NOMO-1 treated with DMSO at 0.1 percent for 48 hours (cell line): ENCODE measurements around the gene GSTM2.
"Not testable (repeated sequence)": the region's sequence is repeated elsewhere in the genome, so short reads cannot be mapped to it uniquely, and the experiment has no call there.

Source experiments
- DNase-seq: peaks from one replicate; lab custom pipeline; 2025; ENCODE audit not compliant: unreplicated experiment; lab: John Stamatoyannopoulos, UW

GSTM2 gene

DNA sequence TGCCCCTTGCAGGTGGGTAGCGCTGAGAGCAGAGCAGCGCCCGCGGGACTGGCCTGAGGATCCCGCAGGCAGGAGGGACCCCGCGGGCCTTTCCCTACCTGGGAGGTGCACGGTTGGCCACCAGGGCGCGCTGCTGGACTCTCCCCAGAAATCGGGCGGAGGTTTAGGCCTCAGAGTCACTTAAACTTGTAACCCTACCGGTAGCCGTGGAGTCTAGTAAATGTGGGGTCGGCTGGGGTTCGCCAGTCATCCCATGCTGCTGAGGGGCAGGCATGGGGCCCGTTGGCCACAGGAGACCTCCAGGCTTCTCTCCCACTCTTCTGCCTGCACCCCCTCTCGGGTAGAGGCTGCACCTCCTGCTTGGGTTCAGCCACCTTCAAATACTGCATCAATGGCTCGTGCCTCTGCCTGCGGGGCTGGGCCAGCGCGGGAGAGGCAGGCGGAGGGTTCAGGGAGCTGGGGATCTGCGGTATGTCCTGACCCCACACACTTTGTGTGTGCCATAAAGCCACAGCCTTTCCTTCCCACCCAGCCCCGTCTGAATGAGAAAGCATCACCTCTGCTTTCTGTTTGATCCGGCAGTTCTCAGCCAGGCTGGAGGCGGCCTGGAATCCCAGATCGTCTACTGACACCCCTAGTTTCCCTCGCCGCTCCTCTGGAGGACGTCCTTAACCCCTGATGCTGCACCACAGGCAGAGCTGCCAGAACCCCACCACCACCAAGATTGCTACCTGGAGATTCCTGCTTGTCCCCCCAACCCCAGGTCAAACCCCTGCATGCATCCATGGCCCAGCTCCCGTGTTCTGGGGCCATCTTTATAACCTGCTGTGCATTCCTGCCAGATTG lies 24.2 kb upstream of the GSTM2 start:
- DNase-seq: peak; percentile 72

DNA sequence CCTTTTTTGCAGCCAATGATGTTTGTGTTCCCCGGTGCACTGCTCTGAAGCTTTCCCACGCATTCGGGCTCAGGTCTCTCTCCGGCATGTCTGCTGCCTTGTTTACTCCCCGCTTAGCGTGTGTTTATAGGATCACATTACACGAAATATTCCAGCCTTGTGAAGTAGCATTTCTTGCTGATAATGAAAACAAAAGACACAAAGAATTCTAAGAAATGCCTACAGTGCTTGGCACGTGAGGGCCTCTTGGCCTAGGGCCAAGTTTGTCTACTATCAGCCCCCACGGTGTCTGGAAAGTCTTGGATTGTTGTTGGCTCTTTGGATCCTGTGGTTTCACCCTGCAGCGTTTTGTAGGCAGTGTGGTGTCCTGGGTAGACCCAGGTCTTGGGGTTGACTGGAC lies 23.2 kb upstream of the GSTM2 start:
- no peak for DNase-seq

DNA sequence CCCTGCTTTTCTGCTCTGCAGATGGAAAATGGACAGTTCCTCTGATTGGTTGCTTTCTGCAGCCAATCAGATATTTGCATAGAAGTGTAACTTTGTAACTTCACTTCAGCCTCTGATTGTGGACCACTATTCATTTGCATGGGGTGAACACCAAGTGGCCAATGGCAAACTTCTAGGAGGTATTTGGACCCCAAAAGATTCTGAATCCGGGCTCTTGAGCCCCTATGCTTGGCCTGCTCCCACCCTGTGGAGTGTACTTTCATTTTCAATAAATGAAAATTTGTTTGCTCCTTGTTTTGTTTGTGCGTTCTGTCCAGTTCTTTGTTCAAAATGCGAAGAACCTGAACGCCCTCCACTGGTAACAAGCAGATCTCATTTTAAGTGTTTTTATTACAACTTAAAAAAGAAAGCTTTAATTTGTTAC lies 18.4 kb upstream of the GSTM2 start:
- DNase-seq: no peak

DNA sequence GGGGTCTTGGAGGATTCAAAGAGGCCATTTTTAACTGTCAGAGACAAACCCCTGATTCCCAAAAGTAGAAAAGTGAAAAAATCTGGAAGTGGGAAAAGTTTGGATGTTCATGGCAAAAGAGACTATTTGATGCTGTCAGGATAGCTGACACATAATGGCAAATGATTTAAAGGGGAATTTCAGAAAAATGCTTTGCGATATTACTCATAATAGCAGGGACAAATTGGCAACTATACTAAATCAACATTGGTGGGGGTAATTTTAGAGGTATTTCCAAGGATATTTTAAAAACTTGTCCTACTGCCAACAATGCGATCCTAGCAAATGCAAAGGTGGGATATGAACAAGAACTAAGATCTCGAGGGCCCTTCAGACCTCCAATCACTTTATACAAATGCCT lies 17.2 kb upstream of the GSTM2 start:
- DNase-seq: no peak

DNA sequence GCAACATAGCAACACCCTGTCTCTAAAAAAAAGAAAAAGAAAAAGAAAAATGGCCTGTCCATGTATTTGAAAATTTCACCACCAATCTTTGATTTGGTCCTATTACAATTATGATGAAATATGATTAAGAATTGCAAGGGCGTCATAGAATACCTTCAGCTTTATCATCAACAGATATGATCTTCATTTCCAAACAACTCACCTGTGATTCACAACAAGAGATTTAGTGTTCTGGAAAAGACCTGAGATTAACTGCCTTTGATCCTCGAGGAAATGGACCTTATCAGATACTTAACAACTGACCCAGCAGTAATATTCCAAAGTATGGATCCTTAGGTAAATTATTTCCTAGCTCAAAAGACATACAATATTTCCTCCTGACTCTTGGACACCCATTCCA lies 15.5 kb upstream of the GSTM2 start:
- no peak for DNase-seq

DNA sequence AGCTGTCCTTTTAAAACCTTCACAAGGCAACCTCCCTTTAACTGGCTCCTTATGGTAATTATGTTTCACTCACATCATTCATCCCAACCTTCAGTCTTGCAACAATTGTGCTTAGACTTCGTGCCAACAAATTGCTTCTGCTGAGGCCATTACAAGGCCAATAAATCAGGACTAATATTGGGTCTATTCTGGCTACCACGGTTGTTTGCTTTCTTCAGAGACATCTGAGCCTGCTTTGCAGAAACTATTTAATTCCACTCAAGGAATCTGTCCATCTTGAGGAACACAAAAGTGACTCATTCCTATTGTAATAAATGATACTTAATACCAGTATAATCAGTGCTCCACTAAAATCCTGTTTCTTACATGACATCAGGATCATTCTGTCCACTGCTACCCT lies 14.6 kb upstream of the GSTM2 start:
- no peak for DNase-seq

DNA sequence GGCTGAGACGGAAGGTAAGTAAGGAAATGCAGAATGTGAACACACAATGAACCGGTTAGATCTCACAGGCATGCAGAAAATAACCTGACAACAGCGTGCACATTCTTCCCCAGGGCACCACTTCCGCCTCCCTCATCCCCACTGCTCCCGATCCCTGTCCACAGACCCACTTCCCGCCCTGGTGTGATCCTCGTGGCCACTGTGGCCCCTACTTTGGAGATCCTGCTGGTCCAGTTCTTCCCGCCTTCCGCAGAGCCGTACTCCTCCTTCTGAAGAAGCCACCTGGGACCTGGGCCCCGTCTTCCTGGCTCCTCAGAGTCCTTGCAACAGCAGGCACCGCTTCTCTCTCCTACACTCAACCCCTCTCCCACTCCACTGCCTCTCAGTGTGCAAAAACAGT lies 13.3 kb upstream of the GSTM2 start:
- DNase-seq: no peak

DNA sequence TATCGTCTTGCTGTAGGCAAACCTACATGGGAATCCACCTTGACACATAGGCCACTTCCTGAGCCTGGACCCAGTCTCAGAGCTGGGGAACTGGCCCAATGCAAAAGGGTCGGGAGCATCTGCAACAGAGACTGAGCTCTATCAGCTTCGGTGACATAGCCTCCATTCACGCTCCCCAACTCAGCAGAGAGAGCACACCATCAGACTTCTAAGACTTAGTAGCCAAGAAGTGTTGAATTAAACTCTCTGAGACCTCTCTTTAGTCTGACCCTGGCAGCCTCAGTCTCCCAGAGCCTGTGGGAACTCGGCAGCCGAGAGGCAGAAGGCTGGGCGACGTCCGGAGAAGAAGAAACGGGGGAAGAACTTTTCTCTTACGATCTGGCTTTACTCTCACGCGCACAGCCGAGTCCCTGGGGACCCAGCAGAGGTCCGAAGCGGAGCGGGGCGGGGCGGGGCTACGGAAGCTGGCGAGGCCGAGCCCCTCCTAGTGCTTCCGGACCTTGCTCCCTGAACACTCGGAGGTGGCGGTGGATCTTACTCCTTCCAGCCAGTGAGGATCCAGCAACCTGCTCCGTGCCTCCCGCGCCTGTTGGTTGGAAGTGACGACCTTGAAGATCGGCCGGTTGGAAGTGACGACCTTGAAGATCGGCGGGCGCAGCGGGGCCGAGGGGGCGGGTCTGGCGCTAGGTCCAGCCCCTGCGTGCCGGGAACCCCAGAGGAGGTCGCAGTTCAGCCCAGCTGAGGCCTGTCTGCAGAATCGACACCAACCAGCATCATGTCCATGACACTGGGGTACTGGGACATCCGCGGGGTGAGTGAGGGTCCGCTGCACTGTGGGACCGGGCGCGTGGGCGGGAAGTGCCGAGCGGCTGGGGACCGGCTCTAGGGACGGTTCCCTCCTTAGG lies 12.0 kb upstream of the GSTM2 start, which contains the start of gene GSTM4:
Gene GSTM4, plus strand, starts transcription at position 485 of the 905 bp plus-strand sequence. Its CDS starts 291 bp downstream, at position 776.
- DNase-seq: peak; percentile 78

DNA sequence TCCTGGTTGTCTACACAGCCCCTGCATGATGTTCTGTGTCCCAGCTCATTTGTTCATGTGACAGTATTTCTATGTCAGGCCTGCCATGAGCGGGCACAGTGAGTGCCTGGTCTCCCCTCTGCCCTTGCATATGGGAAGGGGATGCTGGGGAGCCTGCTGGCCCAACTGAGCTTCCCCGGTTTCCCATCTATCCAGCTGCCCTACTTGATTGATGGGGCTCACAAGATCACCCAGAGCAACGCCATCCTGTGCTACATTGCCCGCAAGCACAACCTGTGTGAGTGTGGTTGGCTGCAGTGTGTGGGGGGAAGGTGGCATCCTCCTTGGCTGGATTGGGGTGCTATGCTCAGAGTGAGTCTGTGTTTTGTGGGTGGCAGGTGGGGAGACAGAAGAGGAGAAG lies 10.5 kb upstream of the GSTM2 start:
- no peak for DNase-seq

DNA sequence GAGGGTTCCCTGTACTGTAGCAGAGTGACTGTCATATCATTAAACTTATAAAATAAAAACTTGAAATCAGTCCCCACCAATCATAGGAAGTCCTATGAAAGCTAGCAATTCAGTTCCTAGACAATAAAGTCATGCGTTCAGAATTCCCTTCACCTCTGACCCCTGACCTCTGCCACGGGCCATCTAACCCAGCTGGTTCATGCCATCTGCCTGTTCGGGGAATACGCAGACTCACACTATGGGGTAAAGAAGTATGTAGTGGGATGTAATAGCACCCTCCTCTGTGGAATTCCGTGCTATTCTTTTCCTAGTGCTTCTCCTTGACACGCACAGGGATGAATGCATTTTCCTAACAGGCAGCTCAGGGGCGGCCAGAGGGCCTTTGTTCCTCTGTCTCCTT lies 9.9 kb upstream of the GSTM2 start:
- no peak for DNase-seq

DNA sequence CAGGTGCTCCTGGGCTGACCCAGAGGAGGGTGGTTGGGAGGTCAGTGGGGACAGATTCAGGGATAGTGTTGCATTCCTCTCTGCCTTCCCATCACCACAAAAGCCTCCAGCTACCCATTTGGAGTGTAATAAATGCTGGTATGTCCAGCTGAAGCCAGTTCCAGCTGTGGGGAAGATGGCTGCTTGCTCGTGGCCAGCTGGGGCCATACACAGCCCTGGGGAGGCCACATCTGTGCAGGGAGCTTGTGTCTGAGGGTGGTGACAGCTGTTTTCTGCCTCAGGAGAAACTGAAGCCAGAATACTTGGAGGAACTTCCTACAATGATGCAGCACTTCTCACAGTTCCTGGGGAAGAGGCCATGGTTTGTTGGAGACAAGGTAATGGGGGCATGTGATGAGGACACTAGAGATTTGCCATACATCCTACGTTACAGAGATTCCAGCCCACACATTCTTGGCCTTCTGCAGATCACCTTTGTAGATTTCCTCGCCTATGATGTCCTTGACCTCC lies 9.3 kb upstream of the GSTM2 start:
- no peak for DNase-seq

DNA sequence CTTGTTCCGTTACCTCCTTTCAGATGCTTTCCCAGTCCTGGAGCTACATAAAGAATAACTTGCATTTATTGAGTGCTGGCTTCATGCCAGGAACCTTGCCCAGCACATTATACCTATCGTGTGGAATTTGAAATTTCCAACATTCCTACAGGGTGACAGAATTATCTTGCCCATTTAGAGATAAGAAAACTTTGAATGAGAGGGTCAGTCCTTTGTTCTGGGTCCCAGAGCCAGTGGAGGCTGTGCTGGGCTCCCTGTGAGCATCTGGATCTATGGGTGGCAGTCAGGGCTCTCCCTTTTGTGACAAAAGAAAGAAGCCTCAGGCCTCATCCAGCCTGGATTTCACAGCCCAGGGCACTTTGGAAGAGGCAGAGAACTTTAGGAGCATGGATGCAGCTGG lies 8.7 kb upstream of the GSTM2 start:
- DNase-seq: no peak

DNA sequence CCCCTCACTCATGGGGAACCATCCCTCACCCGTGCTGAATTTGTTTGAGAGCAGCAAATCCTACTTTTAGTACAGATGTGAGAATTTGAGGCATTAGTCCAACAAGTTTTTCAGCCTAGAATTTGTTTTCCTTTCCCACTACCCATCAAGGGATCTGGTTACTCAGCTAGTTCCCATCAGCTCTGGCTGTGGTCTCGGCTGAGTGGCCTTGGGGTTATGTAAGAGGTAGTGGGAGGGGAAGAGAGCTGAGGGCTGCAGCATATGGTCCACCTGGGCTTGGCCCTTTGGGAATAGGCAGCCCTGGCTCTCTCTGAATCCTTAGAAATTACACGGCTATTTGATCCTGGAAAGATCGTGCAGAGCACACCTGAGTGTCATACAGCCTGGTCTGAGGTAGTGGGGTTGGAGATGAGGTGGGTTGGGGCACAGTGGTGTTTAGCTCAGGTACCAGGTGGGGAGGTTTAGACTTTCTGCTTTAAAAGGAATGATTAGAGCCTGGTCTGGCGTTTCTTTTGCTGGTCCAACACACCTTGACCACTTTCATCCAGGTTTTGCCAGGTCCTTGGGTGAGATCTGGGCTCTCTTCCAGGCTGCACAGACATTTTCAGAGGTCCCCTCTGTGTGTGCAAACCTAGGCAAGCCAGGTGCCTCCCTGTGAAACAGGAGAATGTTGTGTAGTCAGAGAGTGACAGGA lies 7.7 kb upstream of the GSTM2 start:
- DNase-seq: peak; percentile 20

DNA sequence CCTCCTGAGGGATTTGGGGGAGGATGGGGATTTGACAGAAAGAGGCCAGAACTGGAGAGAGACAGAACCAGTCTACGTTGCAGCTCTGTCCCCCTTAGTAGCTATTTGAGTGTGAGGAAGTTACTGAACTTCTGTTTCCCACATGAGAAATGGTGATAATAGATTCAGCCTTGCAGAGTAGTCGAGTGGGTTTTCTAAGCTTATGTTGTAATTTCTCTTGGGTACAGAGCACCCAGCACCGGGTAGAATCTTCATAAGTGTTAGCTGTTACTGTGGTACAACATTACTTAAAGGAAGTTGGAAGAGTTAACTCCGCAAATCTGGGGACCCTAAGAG lies 7.2 kb upstream of the GSTM2 start:
- DNase-seq: peak; percentile 28

DNA sequence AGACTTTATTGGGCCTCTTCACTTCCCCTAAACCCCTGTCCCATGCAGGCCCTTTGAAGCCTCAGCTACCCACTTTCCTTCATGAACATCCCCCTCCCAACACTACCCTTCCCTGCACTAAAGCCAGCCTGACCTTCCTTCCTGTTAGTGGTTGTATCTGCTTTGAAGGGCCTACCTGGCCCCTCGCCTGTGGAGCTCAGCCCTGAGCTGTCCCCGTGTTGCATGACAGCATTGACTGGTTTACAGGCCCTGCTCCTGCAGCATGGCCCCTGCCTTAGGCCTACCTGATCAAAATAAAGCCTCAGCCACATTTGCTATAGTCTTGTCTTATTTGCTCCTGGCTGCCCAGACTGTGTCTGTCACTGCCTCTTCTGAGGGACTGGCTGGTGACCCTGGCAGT lies 6.5 kb upstream of the GSTM2 start:
- DNase-seq: no peak

DNA sequence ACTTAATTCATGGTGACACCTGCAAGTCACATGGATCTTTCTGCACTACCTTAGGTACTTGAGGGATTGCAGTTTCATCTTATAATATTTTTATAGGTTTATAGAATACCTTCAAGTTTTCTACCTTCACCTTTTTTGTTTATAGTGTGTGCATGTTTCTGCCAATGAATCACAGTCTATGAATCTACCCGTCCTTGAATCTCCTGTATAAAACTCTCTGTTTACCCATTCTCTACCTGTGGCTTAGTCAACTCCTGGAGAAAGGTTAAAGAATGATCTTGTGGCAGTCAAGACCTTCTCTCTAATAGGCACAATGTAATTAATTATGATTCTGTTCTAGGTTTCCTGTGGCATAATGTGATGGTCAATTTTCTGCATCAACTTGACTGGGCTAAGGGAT lies 3.2 kb upstream of the GSTM2 start:
- no peak for DNase-seq

DNA sequence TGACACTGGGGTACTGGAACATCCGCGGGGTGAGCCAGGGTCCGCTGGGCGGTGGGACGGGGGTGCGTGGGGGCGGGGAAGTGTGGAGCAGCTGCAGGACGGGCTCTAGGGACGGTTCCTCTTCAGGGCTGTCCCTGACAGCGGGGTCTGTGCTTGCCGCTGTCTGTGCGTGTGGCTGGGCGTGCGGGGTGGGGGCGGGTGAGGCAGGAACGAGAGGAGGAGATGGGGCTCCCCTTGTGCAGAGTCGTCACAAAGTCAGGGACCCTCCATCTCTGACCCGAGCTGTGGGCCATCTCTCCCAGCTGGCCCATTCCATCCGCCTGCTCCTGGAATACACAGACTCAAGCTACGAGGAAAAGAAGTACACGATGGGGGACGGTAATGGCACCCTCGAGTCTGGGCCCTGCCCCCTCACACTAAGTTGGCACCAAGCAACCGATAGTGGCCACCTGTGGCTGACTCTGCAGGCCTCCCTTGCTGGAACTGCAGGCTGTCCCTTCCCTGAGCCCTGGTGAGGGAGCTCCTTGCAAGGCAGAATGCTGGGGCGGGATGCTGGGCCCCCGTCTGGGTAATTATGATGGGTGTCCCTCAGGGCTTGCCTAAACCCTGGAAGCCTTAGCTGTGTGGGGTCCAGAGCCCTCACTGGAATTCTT lies 392 bp downstream of the GSTM2 start:
- no peak for DNase-seq

DNA sequence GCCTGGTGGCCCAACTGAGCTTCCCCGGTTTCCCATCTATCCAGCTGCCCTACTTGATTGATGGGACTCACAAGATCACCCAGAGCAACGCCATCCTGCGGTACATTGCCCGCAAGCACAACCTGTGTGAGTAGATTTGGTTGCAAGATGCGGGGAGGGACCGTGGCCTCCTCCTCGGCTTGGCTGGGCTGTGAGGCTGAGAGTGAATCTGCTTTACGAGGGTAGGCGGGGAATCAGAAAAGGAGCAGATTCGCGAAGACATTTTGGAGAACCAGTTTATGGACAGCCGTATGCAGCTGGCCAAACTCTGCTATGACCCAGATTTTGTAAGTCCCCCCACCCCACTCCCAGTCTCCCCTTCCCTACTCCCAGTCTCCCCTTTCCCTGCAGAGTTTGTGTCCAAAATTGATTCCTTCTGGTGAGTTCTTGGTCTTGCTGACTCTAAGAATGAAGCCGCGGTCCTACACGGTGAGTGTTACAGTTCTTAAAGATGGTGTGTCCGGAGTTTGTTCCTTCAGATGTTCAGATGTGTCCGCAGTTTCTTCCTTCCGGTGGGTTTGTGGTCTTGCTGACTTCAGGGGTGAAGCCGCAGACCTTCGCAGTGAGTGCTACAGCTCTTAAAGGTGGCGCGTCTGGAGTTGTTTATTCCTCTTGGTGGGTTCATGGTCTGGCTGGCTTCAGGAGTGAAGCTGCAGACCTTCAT lies 1.5 kb downstream of the GSTM2 start:
- peak; percentile 12 for DNase-seq

DNA sequence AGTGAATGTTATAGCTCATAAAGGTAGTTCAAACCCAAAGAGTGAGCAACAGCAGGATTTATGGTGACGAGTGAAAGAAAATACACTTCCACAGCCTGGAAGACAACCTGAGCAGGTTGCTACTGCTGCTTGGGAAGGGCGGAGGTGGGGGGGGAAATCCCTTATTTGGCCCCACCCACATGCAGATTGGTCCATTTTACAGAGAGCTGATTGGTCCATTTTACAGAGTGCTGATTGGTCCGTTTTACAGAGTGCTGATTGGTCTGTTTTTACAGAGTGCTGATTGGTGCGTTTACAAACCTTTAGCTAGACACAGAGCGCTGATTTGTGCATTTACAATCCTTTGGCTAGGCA lies 2.1 kb downstream of the GSTM2 start:
- not testable (repeated sequence) for DNase-seq

DNA sequence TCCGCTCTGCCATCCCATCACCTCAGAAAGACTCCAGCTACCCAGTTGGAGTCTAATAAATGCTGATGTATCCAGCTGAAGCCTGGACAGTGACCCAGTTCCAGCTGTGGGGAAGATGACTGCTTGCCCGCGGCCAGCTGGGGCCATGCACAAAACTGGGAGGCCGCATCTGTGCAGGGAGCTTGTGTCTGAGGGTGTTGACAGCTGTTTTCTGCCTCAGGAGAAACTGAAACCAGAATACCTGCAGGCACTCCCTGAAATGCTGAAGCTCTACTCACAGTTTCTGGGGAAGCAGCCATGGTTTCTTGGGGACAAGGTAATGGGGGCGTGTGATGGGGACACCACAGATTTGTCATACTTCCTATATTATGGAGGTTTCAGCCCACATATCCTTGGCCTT lies 3.2 kb downstream of the GSTM2 start:
- DNase-seq: no peak
